GM12875 (cell line): ENCODE measurements around the gene PGAP1.

Experiments
- H3K4me3 ChIP-seq: one replicate; pipeline ENCODE4 v1.5.1; 2011; ENCODE audit warnings: low read depth, low read length, control low read depth
- CTCF ChIP-seq: IDR thresholded peaks from 2 replicates; pipeline ENCODE4 v1.5.1; 2011; ENCODE audit warnings: low read depth, mild to moderate bottlenecking, control low read depth, inconsistent platforms, low read length, moderate library complexity, borderline replicate concordance; ENCODE audit not compliant: insufficient read depth

The PGAP1 gene

GRCh38 chr2:196966061-196966460 lies 39.6 kb upstream of the PGAP1 start:
- no peak for TF ChIP-seq CTCF
- no peak overlapping the region for H3K4me3 ChIP-seq

DNA sequence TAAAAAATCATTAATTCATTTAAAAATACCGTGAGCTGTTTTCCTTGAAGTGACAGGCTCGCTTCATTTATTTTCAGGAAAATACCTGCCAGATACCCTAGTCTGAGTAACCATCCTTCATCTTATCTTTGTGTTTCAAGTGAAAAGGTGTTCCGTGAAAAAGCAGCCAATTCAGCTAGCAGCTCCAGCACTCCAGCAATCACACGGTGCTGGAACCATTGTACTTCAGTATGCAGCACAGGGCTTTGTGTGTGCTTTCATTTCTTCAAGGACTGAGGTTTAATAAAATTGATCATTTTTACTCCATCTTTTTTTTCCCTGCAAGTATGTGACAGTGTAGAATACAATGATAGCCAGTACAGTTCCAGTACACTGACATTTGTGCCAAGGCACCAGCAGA lies 39.1 kb upstream of the PGAP1 start:
- TF ChIP-seq CTCF = no peak
- H3K4me3 ChIP-seq = no peak overlapping the region

- no peak for TF ChIP-seq CTCF
- H3K4me3 ChIP-seq = no peak overlapping the region
These were observed 37.5 kb upstream of the PGAP1 start for GRCh38 chr2:196963961-196964360.

DNA sequence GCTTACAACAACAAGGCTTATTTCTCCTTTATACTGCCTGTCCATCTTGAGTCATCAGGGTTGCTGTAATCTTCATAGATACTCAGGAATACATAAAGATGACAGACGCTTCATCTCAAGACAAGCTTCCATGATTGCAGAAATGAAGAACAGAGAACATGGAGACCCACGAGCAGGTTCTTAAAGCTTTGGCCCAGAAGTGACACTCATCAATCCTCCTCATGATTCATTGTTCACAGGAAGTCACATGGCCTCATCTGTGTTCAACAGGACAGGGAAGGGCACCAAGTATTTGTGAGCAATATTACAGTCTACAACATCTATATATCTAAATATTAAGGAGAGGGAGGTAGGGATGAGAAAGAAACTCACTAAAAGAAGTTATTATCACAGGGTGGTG lies 36.5 kb upstream of the PGAP1 start:
- no peak for TF ChIP-seq CTCF
- no peak overlapping the region for H3K4me3 ChIP-seq

GRCh38 chr2:196962325-196962724 lies 35.8 kb upstream of the PGAP1 start:
- no peak overlapping the region for H3K4me3 ChIP-seq
- TF ChIP-seq CTCF = no peak

DNA sequence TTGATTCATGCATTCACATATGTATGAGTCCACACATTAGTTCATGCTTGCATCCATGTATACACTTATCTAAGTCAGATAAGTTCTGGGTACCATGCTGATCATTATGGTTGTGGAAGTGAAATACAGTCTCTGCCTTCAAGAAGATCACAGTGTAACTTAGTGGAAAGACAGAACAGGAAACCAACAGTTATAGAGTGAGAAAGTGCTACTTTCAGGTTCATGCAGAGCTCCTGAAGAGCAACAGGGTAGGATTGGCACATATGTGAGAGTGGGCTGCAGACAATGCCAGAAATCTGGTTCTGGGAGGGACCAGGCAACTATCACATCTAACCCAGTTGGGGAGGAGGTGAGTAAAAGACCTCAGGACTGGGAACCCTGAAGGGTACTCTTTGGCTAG lies 35.4 kb upstream of the PGAP1 start:
- H3K4me3 ChIP-seq = no peak overlapping the region
- no peak for TF ChIP-seq CTCF

GRCh38 chr2:196959734-196960338 lies 33.3 kb upstream of the PGAP1 start:
- TF ChIP-seq CTCF = no peak
- H3K4me3 ChIP-seq = no peak overlapping the region
